Measurements from ENCODE around the gene MSH6.

MSH6 gene

GRCh38 chr2:47741101-47741500 lies 41.8 kb upstream of the MSH6 start:
- no peak overlapping the region for H3K4me2 ChIP-seq (ENCODE audit: low read length)
- no peak overlapping the region for H3K4me3 ChIP-seq (ENCODE audit: low read length)
- H3K9ac ChIP-seq (ENCODE audit: low read length): no peak overlapping the region
- H3K4me1 ChIP-seq (ENCODE audit: control insufficient read depth, low read depth, low read length): peaks cover 6% of the 10 kb centered on the region
- no peaks in the 10 kb centered on the region for H3K36me3 ChIP-seq (ENCODE audit: control insufficient read depth, insufficient read depth, low read length)
- H4K5ac ChIP-seq (ENCODE audit: low read length): no peak overlapping the region
- H3K79me1 ChIP-seq (ENCODE audit: low read length): no peaks in the 10 kb centered on the region
- H2BK5ac ChIP-seq (ENCODE audit: low read length): no peak overlapping the region
- no peak overlapping the region for H4K8ac ChIP-seq (ENCODE audit: low read depth, low read length)
- no peak overlapping the region for H3K4ac ChIP-seq (ENCODE audit: low read depth, low read length)
- no peak overlapping the region for H2BK15ac ChIP-seq (replicated peaks; ENCODE audit: low read depth)
- H3K56ac ChIP-seq (ENCODE audit: low read length): no peak overlapping the region
- H3K27me3 ChIP-seq (ENCODE audit: insufficient read depth, low read length, poor library complexity): no peaks in the 10 kb centered on the region
- H3K79me2 ChIP-seq (ENCODE audit: control insufficient read depth, insufficient read depth, low read length): no peaks in the 10 kb centered on the region
- peak overlapping the region; percentile 34 for H2BK120ac ChIP-seq (ENCODE audit: low read depth, low read length)
- WGBS (ENCODE audit: extremely low coverage, insufficient coverage, low lambda C conversion rate): no CpG with 5 or more reads among the region's 3 CpGs
- DNase-seq: peak; percentile 41
- H3K27ac ChIP-seq (ENCODE audit: low read depth, low read length): peak overlapping the region; percentile 31
- no peak overlapping the region for H3K23ac ChIP-seq (ENCODE audit: low read length)
- no peak overlapping the region for H2AK5ac ChIP-seq (ENCODE audit: low read length)
- H3K18ac ChIP-seq (ENCODE audit: low read length): peak overlapping the region; percentile 82

- Histone ChIP-seq H2BK15ac (replicated peaks; ENCODE audit: low read depth) (no peak overlapping the region), H2BK120ac (ENCODE audit: low read depth, low read length) (no peak overlapping the region), H3K4ac (ENCODE audit: low read depth, low read length) (peak overlapping the region; percentile 59), H2AK5ac (ENCODE audit: low read length) (no peak overlapping the region), H3K79me1 (ENCODE audit: low read length) (no peaks in the 10 kb centered on the region), H3K27me3 (ENCODE audit: insufficient read depth, low read length, poor library complexity) (no peaks in the 10 kb centered on the region), H3K18ac (ENCODE audit: low read length) (peak overlapping the region; percentile 39), H3K9ac (ENCODE audit: low read length) (no peak overlapping the region), H3K79me2 (ENCODE audit: control insufficient read depth, insufficient read depth, low read length) (no peaks in the 10 kb centered on the region), H2BK5ac (ENCODE audit: low read length) (peak overlapping the region; percentile 45), H4K5ac (ENCODE audit: low read length) (peak overlapping the region; percentile 50), H3K4me3 (ENCODE audit: low read length) (no peak overlapping the region), H3K4me2 (ENCODE audit: low read length) (no peak overlapping the region), H3K4me1 (ENCODE audit: control insufficient read depth, low read depth, low read length) (peaks cover 6% of the 10 kb centered on the region), H3K36me3 (ENCODE audit: control insufficient read depth, insufficient read depth, low read length) (no peaks in the 10 kb centered on the region), H3K27ac (ENCODE audit: low read depth, low read length) (peak overlapping the region; percentile 76), H3K23ac (ENCODE audit: low read length) (no peak overlapping the region), H3K56ac (ENCODE audit: low read length) (peak overlapping the region; percentile 61), H4K8ac (ENCODE audit: low read depth, low read length) (no peak overlapping the region)
- no peak for DNase-seq
- WGBS (ENCODE audit: extremely low coverage, insufficient coverage, low lambda C conversion rate): no CpG with 5 or more reads among the region's 3 CpGs
Measured at GRCh38 chr2:47741637-47742036, 41.3 kb upstream of the MSH6 start.

GRCh38 chr2:47744074-47744473 lies 38.9 kb upstream of the MSH6 start:
- no peak overlapping the region for H3K18ac ChIP-seq (ENCODE audit: low read length)
- H2BK15ac ChIP-seq (replicated peaks; ENCODE audit: low read depth): no peak overlapping the region
- no peak overlapping the region for H3K9ac ChIP-seq (ENCODE audit: low read length)
- H3K4me1 ChIP-seq (ENCODE audit: control insufficient read depth, low read depth, low read length): peaks cover 6% of the 10 kb centered on the region
- H3K79me1 ChIP-seq (ENCODE audit: low read length): no peaks in the 10 kb centered on the region
- no peak overlapping the region for H3K4ac ChIP-seq (ENCODE audit: low read depth, low read length)
- peak overlapping the region; percentile 56 for H3K56ac ChIP-seq (ENCODE audit: low read length)
- H4K5ac ChIP-seq (ENCODE audit: low read length): no peak overlapping the region
- H3K27me3 ChIP-seq (ENCODE audit: insufficient read depth, low read length, poor library complexity): no peaks in the 10 kb centered on the region
- WGBS (ENCODE audit: extremely low coverage, insufficient coverage, low lambda C conversion rate): no CpG with 5 or more reads among the region's 2 CpGs
- H3K23ac ChIP-seq (ENCODE audit: low read length): no peak overlapping the region
- no peaks in the 10 kb centered on the region for H3K36me3 ChIP-seq (ENCODE audit: control insufficient read depth, insufficient read depth, low read length)
- DNase-seq: no peak
- no peak overlapping the region for H3K4me3 ChIP-seq (ENCODE audit: low read length)
- H3K79me2 ChIP-seq (ENCODE audit: control insufficient read depth, insufficient read depth, low read length): no peaks in the 10 kb centered on the region
- H4K8ac ChIP-seq (ENCODE audit: low read depth, low read length): no peak overlapping the region
- H3K4me2 ChIP-seq (ENCODE audit: low read length): no peak overlapping the region
- peak overlapping the region; percentile 59 for H2BK5ac ChIP-seq (ENCODE audit: low read length)
- H3K27ac ChIP-seq (ENCODE audit: low read depth, low read length): peak overlapping the region; percentile 8
- peak overlapping the region; percentile 82 for H2AK5ac ChIP-seq (ENCODE audit: low read length)
- peak overlapping the region; percentile 1 for H2BK120ac ChIP-seq (ENCODE audit: low read depth, low read length)

GRCh38 chr2:47747878-47748277 lies 35.1 kb upstream of the MSH6 start:
- Histone ChIP-seq H3K27me3 (ENCODE audit: insufficient read depth, low read length, poor library complexity) (no peaks in the 10 kb centered on the region), H3K79me1 (ENCODE audit: low read length) (no peaks in the 10 kb centered on the region), H3K9ac (ENCODE audit: low read length) (no peak overlapping the region), H4K8ac (ENCODE audit: low read depth, low read length) (no peak overlapping the region), H3K4me3 (ENCODE audit: low read length) (no peak overlapping the region), H3K23ac (ENCODE audit: low read length) (no peak overlapping the region), H2BK15ac (replicated peaks; ENCODE audit: low read depth) (no peak overlapping the region), H3K56ac (ENCODE audit: low read length) (no peak overlapping the region), H4K5ac (ENCODE audit: low read length) (no peak overlapping the region), H3K79me2 (ENCODE audit: control insufficient read depth, insufficient read depth, low read length) (no peaks in the 10 kb centered on the region), H2BK5ac (ENCODE audit: low read length) (no peak overlapping the region), H3K27ac (ENCODE audit: low read depth, low read length) (no peak overlapping the region), H3K36me3 (ENCODE audit: control insufficient read depth, insufficient read depth, low read length) (no peaks in the 10 kb centered on the region), H3K4me1 (ENCODE audit: control insufficient read depth, low read depth, low read length) (no peaks in the 10 kb centered on the region), H3K18ac (ENCODE audit: low read length) (no peak overlapping the region), H2BK120ac (ENCODE audit: low read depth, low read length) (no peak overlapping the region), H3K4ac (ENCODE audit: low read depth, low read length) (no peak overlapping the region), H2AK5ac (ENCODE audit: low read length) (no peak overlapping the region), H3K4me2 (ENCODE audit: low read length) (no peak overlapping the region)
- WGBS (ENCODE audit: extremely low coverage, insufficient coverage, low lambda C conversion rate): no CpG with 5 or more reads among the region's 4 CpGs
- DNase-seq: no peak

- WGBS (ENCODE audit: extremely low coverage, insufficient coverage, low lambda C conversion rate): no CpG with 5 or more reads among the region's 10 CpGs
- H3K23ac ChIP-seq (ENCODE audit: low read length): no peak overlapping the region
- no peak overlapping the region for H3K4ac ChIP-seq (ENCODE audit: low read depth, low read length)
Measured at GRCh38 chr2:47751856-47752414, 31.0 kb upstream of the MSH6 start.

GRCh38 chr2:47767497-47767844 lies 15.5 kb upstream of the MSH6 start:
- no peak overlapping the region for H4K8ac ChIP-seq (ENCODE audit: low read depth, low read length)
- no peak overlapping the region for H4K5ac ChIP-seq (ENCODE audit: low read length)
- H3K4me2 ChIP-seq (ENCODE audit: low read length): no peak overlapping the region
- peak overlapping the region; percentile 90 for H2BK120ac ChIP-seq (ENCODE audit: low read depth, low read length)
- H3K4me1 ChIP-seq (ENCODE audit: control insufficient read depth, low read depth, low read length): no peaks in the 10 kb centered on the region
- no peak overlapping the region for H3K27ac ChIP-seq (ENCODE audit: low read depth, low read length)
- H3K4me3 ChIP-seq (ENCODE audit: low read length): no peak overlapping the region
- H2BK15ac ChIP-seq (replicated peaks; ENCODE audit: low read depth): no peak overlapping the region
- H3K79me1 ChIP-seq (ENCODE audit: low read length): no peaks in the 10 kb centered on the region
- no peak overlapping the region for H2AK5ac ChIP-seq (ENCODE audit: low read length)
- no peak overlapping the region for H3K56ac ChIP-seq (ENCODE audit: low read length)
- H2BK5ac ChIP-seq (ENCODE audit: low read length): no peak overlapping the region
- H3K9ac ChIP-seq (ENCODE audit: low read length): no peak overlapping the region
- no peaks in the 10 kb centered on the region for H3K36me3 ChIP-seq (ENCODE audit: control insufficient read depth, insufficient read depth, low read length)
- H3K79me2 ChIP-seq (ENCODE audit: control insufficient read depth, insufficient read depth, low read length): no peaks in the 10 kb centered on the region
- no CpG with 5 or more reads among the region's 3 CpGs for WGBS (ENCODE audit: extremely low coverage, insufficient coverage, low lambda C conversion rate)
- H3K27me3 ChIP-seq (ENCODE audit: insufficient read depth, low read length, poor library complexity): no peaks in the 10 kb centered on the region
- no peak overlapping the region for H3K4ac ChIP-seq (ENCODE audit: low read depth, low read length)
- no peak overlapping the region for H3K18ac ChIP-seq (ENCODE audit: low read length)
- no peak overlapping the region for H3K23ac ChIP-seq (ENCODE audit: low read length)
- no peak for DNase-seq

More at GRCh38 chr2:47751856-47752414, 31.0 kb upstream of the MSH6 start:
- no peaks in the 10 kb centered on the region for H3K79me1 ChIP-seq (ENCODE audit: low read length)
- no peak overlapping the region for H3K4me2 ChIP-seq (ENCODE audit: low read length)
- H3K27me3 ChIP-seq (ENCODE audit: insufficient read depth, low read length, poor library complexity): no peaks in the 10 kb centered on the region
- H3K18ac ChIP-seq (ENCODE audit: low read length): no peak overlapping the region
- no peaks in the 10 kb centered on the region for H3K36me3 ChIP-seq (ENCODE audit: control insufficient read depth, insufficient read depth, low read length)
- no peak overlapping the region for H3K9ac ChIP-seq (ENCODE audit: low read length)
- no peak for DNase-seq
- no peak overlapping the region for H2BK120ac ChIP-seq (ENCODE audit: low read depth, low read length)
- no peaks in the 10 kb centered on the region for H3K79me2 ChIP-seq (ENCODE audit: control insufficient read depth, insufficient read depth, low read length)
- no peak overlapping the region for H2BK5ac ChIP-seq (ENCODE audit: low read length)
- peak overlapping the region; percentile 9 for H2BK15ac ChIP-seq (replicated peaks; ENCODE audit: low read depth)
- no peak overlapping the region for H3K27ac ChIP-seq (ENCODE audit: low read depth, low read length)
- H3K4me3 ChIP-seq (ENCODE audit: low read length): no peak overlapping the region
- H3K4me1 ChIP-seq (ENCODE audit: control insufficient read depth, low read depth, low read length): no peaks in the 10 kb centered on the region
- H4K8ac ChIP-seq (ENCODE audit: low read depth, low read length): no peak overlapping the region
- H2AK5ac ChIP-seq (ENCODE audit: low read length): peak overlapping the region; percentile 59
- H3K56ac ChIP-seq (ENCODE audit: low read length): peak overlapping the region; percentile 37
- H4K5ac ChIP-seq (ENCODE audit: low read length): no peak overlapping the region
